SK-N-SH (cell line): ENCODE measurements around the gene WFDC11.

Experiments
- CTCF ChIP-seq: fragments of 200-600 bp; sonication (generic); IDR thresholded peaks from 2 replicates; pipeline ENCODE4 v1.6.1; 2017; ENCODE audit warnings: antibody characterized with exemption, mild to moderate bottlenecking, moderate library complexity
- FOSL2 ChIP-seq: IDR thresholded peaks from 2 replicates; pipeline ENCODE4 v1.4.0; 2012; ENCODE audit warnings: low read depth, mild to moderate bottlenecking, moderate library complexity, borderline replicate concordance
- JUND ChIP-seq: IDR thresholded peaks from 2 replicates; pipeline ENCODE4 v1.4.0; 2012
- MAX ChIP-seq: IDR thresholded peaks from 2 replicates; pipeline ENCODE4 v1.4.0; 2012; ENCODE audit warnings: low read depth
- POLR2AphosphoS5 ChIP-seq: IDR thresholded peaks from 2 replicates; pipeline ENCODE4 v1.6.1; 2012; ENCODE audit warnings: low read depth, low read length
- RAD21 ChIP-seq: IDR thresholded peaks from 2 replicates; pipeline ENCODE4 v1.6.1; 2012; ENCODE audit warnings: mild to moderate bottlenecking, low read length
- RCOR1 ChIP-seq: fragments of 150-350 bp; IDR thresholded peaks from 2 replicates; pipeline ENCODE4 v1.6.1; 2017; ENCODE audit warnings: antibody characterized with exemption, low read length
- RFX5 ChIP-seq: IDR thresholded peaks from 2 replicates; pipeline ENCODE4 v1.6.1; 2012; ENCODE audit warnings: mild to moderate bottlenecking, improper control_type of control experiment, low read length
- SIN3A ChIP-seq: IDR thresholded peaks from 2 replicates; pipeline ENCODE4 v1.6.1; 2012; ENCODE audit warnings: low read depth, mild to moderate bottlenecking, low read length, moderate library complexity, borderline replicate concordance
- SMC3 ChIP-seq: IDR thresholded peaks from 2 replicates; pipeline ENCODE4 v1.6.1; 2012; ENCODE audit warnings: low read depth, low read length, improper control_type of control experiment
- TAF1 ChIP-seq: IDR thresholded peaks from 2 replicates; pipeline ENCODE4 v1.6.1; 2012; ENCODE audit warnings: low read depth, mild to moderate bottlenecking, low read length, moderate library complexity, borderline replicate concordance
- TEAD4 ChIP-seq: IDR thresholded peaks from 2 replicates; pipeline ENCODE4 v1.4.0; 2012; ENCODE audit warnings: mild to moderate bottlenecking, borderline replicate concordance; ENCODE audit not compliant: insufficient read depth
- TF ChIP-seq, protein P1 (sequence below): IDR thresholded peaks from 2 replicates; pipeline ENCODE4 v1.6.1; 2012; ENCODE audit warnings: mild to moderate bottlenecking, low read depth, low read length, moderate library complexity
- TF ChIP-seq, protein P2 (sequence below): IDR thresholded peaks from 2 replicates; pipeline ENCODE4; 2012

DNA sequence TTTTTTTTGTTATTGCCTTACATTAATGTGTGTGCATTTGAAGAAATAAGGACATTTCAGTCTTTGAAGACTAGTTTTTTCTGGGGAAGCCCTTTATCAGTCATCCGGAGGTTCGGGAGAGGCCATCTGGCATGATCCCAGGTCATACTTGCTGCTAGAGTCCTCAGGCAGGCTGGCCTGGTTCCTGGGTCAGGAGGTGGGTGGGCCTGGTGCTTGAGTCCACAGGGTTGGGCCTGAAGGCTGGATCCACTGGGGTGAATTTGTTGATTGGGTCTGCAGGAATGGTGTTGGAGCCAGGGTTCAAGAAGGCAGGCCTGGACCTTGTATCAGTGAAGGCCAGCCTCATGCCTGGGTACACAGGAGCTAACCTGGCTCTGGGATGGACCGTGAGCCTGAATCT, 23.2 kb downstream of the WFDC11 start:
- TF ChIP-seq RAD21 (no peak), CTCF (no peak), POLR2AphosphoS5 (no peak), SMC3 (no peak), TAF1 (no peak), RCOR1 (no peak), FOSL2 (no peak), MAX (no peak), JUND (no peak), TEAD4 (no peak), RFX5 (no peak), SIN3A (no peak)
- TF ChIP-seq, protein P1, sequence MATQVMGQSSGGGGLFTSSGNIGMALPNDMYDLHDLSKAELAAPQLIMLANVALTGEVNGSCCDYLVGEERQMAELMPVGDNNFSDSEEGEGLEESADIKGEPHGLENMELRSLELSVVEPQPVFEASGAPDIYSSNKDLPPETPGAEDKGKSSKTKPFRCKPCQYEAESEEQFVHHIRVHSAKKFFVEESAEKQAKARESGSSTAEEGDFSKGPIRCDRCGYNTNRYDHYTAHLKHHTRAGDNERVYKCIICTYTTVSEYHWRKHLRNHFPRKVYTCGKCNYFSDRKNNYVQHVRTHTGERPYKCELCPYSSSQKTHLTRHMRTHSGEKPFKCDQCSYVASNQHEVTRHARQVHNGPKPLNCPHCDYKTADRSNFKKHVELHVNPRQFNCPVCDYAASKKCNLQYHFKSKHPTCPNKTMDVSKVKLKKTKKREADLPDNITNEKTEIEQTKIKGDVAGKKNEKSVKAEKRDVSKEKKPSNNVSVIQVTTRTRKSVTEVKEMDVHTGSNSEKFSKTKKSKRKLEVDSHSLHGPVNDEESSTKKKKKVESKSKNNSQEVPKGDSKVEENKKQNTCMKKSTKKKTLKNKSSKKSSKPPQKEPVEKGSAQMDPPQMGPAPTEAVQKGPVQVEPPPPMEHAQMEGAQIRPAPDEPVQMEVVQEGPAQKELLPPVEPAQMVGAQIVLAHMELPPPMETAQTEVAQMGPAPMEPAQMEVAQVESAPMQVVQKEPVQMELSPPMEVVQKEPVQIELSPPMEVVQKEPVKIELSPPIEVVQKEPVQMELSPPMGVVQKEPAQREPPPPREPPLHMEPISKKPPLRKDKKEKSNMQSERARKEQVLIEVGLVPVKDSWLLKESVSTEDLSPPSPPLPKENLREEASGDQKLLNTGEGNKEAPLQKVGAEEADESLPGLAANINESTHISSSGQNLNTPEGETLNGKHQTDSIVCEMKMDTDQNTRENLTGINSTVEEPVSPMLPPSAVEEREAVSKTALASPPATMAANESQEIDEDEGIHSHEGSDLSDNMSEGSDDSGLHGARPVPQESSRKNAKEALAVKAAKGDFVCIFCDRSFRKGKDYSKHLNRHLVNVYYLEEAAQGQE: no peak
- TF ChIP-seq, protein P2, sequence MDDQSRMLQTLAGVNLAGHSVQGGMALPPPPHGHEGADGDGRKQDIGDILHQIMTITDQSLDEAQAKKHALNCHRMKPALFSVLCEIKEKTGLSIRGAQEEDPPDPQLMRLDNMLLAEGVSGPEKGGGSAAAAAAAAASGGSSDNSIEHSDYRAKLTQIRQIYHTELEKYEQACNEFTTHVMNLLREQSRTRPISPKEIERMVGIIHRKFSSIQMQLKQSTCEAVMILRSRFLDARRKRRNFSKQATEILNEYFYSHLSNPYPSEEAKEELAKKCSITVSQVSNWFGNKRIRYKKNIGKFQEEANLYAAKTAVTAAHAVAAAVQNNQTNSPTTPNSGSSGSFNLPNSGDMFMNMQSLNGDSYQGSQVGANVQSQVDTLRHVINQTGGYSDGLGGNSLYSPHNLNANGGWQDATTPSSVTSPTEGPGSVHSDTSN: no peak
